NCI-H510A (cell line): ENCODE results near the gene TAL1.

Source experiments
- DNase-seq: peaks from one replicate; lab custom pipeline; 2025; lab: John Stamatoyannopoulos, UW

The TAL1 gene

DNA sequence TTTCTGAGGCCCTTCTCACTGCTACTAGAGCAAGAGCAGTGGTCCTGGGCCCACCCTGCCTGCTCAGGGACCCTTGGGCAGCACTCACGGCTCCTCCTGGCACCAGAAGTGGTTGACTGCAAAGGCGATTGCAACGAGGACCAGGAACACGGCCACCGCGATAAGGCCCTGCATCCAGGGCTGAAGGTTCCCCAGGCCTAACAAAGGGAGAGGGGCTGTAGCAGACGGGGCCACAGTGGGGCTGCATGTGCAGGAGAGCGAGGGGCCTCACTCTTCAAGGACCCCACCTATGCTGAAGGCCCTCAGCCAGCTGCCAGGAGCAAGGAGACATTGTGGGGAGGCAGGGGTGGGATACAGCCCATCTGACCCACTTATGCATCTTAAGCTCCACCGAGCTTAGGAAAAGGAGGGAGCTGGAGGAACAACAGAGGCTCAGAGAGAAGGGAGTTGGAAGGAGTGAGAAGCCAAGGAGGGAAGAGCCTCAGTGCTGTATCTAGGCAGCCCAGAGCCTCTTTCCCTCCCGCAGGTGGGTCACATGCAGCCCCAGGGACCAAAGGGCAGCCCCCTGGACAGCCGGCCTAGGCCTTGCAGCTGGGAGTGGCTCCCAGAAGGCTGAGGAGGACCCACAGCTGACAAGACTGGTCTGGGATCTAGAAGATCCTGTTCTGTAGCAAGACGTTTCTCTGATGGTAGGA is 44.6 kb downstream of the TAL1 start:
- no peak for DNase-seq

GRCh38 chr1:47186267-47187185 is 45.5 kb downstream of the TAL1 start:
- DNase-seq = no peak

- DNase-seq = no peak
Observed at GRCh38 chr1:47184822-47185677, 47.0 kb downstream of the TAL1 start.

- peak; percentile 66 for DNase-seq
Observed at GRCh38 chr1:47184090-47184821, 47.8 kb downstream of the TAL1 start.

- no peak for DNase-seq
Observed at GRCh38 chr1:47183308-47184089, 48.5 kb downstream of the TAL1 start.

GRCh38 chr1:47182676-47183235 is 49.3 kb downstream of the TAL1 start:
- DNase-seq = no peak

- no peak for DNase-seq
Observed at GRCh38 chr1:47181955-47182675, 49.9 kb downstream of the TAL1 start.

- no peak for DNase-seq
Observed at GRCh38 chr1:47181095-47181954, 50.7 kb downstream of the TAL1 start.

- no peak for DNase-seq
Observed at GRCh38 chr1:47180603-47181094, 51.4 kb downstream of the TAL1 start.

DNA sequence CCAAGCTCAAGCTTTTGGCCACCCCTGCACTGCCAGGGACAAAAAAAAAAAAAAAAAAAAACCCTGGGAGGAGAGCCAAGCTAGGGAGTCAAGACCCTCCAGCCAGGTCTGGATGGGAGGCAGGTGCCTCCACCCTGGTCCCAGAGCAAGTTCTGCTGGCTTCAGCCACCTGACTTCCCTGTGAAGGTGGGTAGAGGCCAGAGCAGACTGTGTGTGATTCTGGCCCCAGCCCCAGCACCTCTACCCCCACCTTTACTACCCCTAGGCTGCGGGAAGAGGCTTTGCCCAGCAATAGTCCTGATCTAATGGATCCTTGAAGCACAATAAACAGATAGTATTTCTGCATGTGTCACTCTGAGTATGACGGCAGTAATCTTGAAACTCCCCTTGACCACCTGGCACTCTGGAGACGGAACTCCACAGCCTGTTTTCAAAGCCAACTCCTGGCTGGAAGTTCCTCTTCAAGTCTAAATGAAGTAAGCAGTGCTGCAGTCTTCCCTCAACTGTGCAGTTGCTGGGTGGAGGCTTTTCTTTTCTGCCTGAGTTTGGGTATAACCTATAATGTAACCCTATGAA is 51.9 kb downstream of the TAL1 start:
- DNase-seq = no peak

- peak; percentile 73 for DNase-seq
Observed at GRCh38 chr1:47179017-47179987, 52.7 kb downstream of the TAL1 start.

DNA sequence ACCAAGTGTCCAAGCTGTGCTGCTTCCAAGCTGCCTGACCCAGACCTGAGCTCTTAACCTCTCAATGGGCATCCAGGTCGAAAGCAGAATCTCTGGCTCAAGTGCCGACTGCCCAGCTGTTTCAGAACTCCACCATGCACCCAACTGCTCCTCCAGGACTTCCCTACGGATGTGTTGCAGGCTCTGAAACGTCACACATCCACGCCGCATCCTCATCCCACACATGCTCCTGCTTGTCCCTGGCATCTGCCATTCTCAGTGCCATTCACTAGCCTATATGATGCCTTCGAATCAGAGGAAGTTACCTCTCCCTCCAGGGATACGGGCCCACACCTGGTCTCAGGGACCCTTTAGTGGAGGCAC is 53.4 kb downstream of the TAL1 start:
- DNase-seq = no peak

- no peak for DNase-seq
Observed at GRCh38 chr1:47178020-47178419, 54.0 kb downstream of the TAL1 start.

GRCh38 chr1:47175227-47175934 is 56.6 kb downstream of the TAL1 start:
- no peak for DNase-seq

DNA sequence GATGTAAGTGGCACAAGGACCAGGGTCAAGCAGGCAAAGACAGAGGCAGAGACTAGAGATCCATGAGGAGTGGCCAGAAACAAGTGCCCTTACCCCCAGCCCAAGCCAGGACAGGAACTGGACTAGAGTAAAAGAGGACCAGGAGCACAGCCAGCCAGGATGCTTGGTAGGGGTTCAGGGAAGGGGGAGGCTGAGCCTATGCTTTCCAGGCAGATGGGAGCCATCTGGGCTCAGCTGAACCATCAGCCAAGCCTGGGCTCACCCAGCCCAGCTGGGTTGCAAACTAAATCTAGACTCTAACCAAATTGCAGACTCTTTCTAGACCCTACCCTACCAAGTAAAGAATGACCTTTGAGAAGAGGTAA is 57.4 kb downstream of the TAL1 start:
- no peak for DNase-seq

DNA sequence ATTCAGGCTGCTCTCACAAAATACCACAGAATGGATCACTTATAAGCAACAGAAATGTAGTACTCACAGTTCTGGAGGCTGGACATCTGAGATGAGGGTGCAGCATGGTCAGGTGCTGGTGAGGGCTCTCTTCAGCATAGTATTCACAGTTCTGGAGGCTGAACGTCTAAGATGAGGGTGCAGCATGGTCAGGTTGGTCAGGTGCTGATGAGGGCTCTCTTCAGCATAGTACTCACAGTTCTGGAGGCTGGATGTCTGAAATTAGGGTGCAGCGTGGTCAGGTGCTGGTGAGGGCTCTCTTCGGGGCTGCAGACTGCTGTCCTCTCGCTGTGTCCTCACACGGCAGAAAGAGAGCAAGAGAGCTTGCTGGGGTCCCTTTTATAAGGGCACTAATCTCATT is 59.2 kb downstream of the TAL1 start:
- DNase-seq = no peak
